NT2/D1 (cell line): ENCODE measurements around the gene TMEM150C.

ENCODE experiments used
- DNase-seq: peaks from one replicate; pipeline ENCODE4 v3.0.0-alpha.2; 2011; ENCODE audit warnings: low read depth, low spot score
- H3K27me3 ChIP-seq: 2 replicates; pipeline ENCODE4 v1.6.0; 2011; ENCODE audit warnings: mild to moderate bottlenecking; ENCODE audit not compliant: insufficient read length, insufficient read depth
- H3K36me3 ChIP-seq: 2 replicates; pipeline ENCODE4 v1.6.1; 2011; ENCODE audit warnings: mild to moderate bottlenecking, low read length, mixed read lengths; ENCODE audit not compliant: insufficient read depth, insufficient read length
- H3K4me1 ChIP-seq: 2 replicates; pipeline ENCODE4 v1.5.1; 2011; ENCODE audit not compliant: insufficient read depth, insufficient read length
- H3K4me3 ChIP-seq: 2 replicates; pipeline ENCODE4 v1.5.1; 2011; ENCODE audit warnings: low read depth; ENCODE audit not compliant: insufficient read length
- H3K9ac ChIP-seq: 2 replicates; pipeline ENCODE4 v1.6.0; 2011; ENCODE audit warnings: low read depth; ENCODE audit not compliant: insufficient read length
- H3K9me3 ChIP-seq: 2 replicates; pipeline ENCODE4 v1.5.1; 2011; ENCODE audit warnings: mild to moderate bottlenecking, low read length; ENCODE audit not compliant: insufficient read depth
- SUZ12 ChIP-seq: IDR thresholded peaks from 2 replicates; pipeline ENCODE4 v1.6.1; 2011; ENCODE audit not compliant: insufficient read length, insufficient read depth; ENCODE audit errors: extremely low read depth
- YY1 ChIP-seq: IDR thresholded peaks from 2 replicates; pipeline ENCODE4 v1.6.1; 2011; ENCODE audit not compliant: insufficient read length, insufficient read depth
- ZNF274 ChIP-seq: IDR thresholded peaks from 2 replicates; pipeline ENCODE4 v1.6.1; 2011; ENCODE audit warnings: mild to moderate bottlenecking, low read depth, low read length

The TMEM150C gene

GRCh38 chr4:82499738-82500434 is 61.9 kb downstream of the TMEM150C start:
- no peak overlapping the region for H3K4me3 ChIP-seq
- TF ChIP-seq SUZ12 (no peak), ZNF274 (no peak), YY1 (no peak)
- DNase-seq = no peak

GRCh38 chr4:82496349-82496748 is 65.4 kb downstream of the TMEM150C start:
- H3K4me3 ChIP-seq = no peak overlapping the region
- TF ChIP-seq ZNF274 (no peak), YY1 (no peak), SUZ12 (no peak)
- H3K4me1 ChIP-seq = no peaks in the 10 kb centered on the region

More at GRCh38 chr4:82499738-82500434, 61.9 kb downstream of the TMEM150C start:
- Histone ChIP-seq H3K36me3 (no peaks in the 10 kb centered on the region), H3K4me1 (no peaks in the 10 kb centered on the region), H3K27me3 (no peaks in the 10 kb centered on the region), H3K9ac (no peak overlapping the region), H3K9me3 (no peaks in the 10 kb centered on the region)

GRCh38 chr4:82495666-82496065 is 66.1 kb downstream of the TMEM150C start:
- H3K4me3 ChIP-seq = no peak overlapping the region
- no peaks in the 10 kb centered on the region for H3K36me3 ChIP-seq
- no peak for DNase-seq
- H3K9me3 ChIP-seq = no peaks in the 10 kb centered on the region
- TF ChIP-seq SUZ12 = no peak
- no peak for TF ChIP-seq ZNF274
- TF ChIP-seq YY1 = no peak
- H3K9ac ChIP-seq = no peak overlapping the region
- H3K4me1 ChIP-seq = no peaks in the 10 kb centered on the region
- no peaks in the 10 kb centered on the region for H3K27me3 ChIP-seq

More at GRCh38 chr4:82496349-82496748, 65.4 kb downstream of the TMEM150C start:
- Histone ChIP-seq H3K9ac (no peak overlapping the region), H3K27me3 (no peaks in the 10 kb centered on the region), H3K36me3 (no peaks in the 10 kb centered on the region), H3K9me3 (no peaks in the 10 kb centered on the region)
- no peak for DNase-seq

- no peak overlapping the region for H3K4me3 ChIP-seq
- no peaks in the 10 kb centered on the region for H3K36me3 ChIP-seq
- DNase-seq = no peak
- no peak overlapping the region for H3K9ac ChIP-seq
- TF ChIP-seq SUZ12 (no peak), ZNF274 (no peak), YY1 (no peak)
- H3K4me1 ChIP-seq = no peaks in the 10 kb centered on the region
- H3K9me3 ChIP-seq = no peaks in the 10 kb centered on the region
- H3K27me3 ChIP-seq = no peaks in the 10 kb centered on the region
These were observed 67.9 kb downstream of the TMEM150C start for GRCh38 chr4:82493721-82494425.

GRCh38 chr4:82491251-82491960 is 70.4 kb downstream of the TMEM150C start:
- no peaks in the 10 kb centered on the region for H3K27me3 ChIP-seq
- H3K36me3 ChIP-seq = no peaks in the 10 kb centered on the region
- TF ChIP-seq SUZ12 (no peak), ZNF274 (no peak), YY1 (no peak)
- no peaks in the 10 kb centered on the region for H3K4me1 ChIP-seq
- no peak overlapping the region for H3K4me3 ChIP-seq
- no peak for DNase-seq
- H3K9me3 ChIP-seq = no peaks in the 10 kb centered on the region
- H3K9ac ChIP-seq = no peak overlapping the region

- no peaks in the 10 kb centered on the region for H3K9me3 ChIP-seq
- H3K4me3 ChIP-seq = no peak overlapping the region
- TF ChIP-seq YY1 = no peak
- no peak for TF ChIP-seq ZNF274
- no peak for TF ChIP-seq SUZ12
- H3K4me1 ChIP-seq = no peaks in the 10 kb centered on the region
- no peaks in the 10 kb centered on the region for H3K27me3 ChIP-seq
- H3K9ac ChIP-seq = no peak overlapping the region
- DNase-seq = no peak
- peaks cover 2% of the 10 kb centered on the region for H3K36me3 ChIP-seq
These were observed 71.8 kb downstream of the TMEM150C start for GRCh38 chr4:82489987-82490386.

- Histone ChIP-seq H3K9ac (no peak overlapping the region), H3K4me1 (no peaks in the 10 kb centered on the region), H3K4me3 (no peak overlapping the region), H3K27me3 (no peaks in the 10 kb centered on the region), H3K9me3 (no peaks in the 10 kb centered on the region), H3K36me3 (peaks cover 5% of the 10 kb centered on the region)
- DNase-seq = no peak
- no peak for TF ChIP-seq ZNF274
- no peak for TF ChIP-seq SUZ12
These were observed 72.7 kb downstream of the TMEM150C start for GRCh38 chr4:82489076-82489475.
